ENCODE results near the gene TICAM1. TPM values are rescaled to one million over a fixed set of nuclear protein-coding genes. Genes with fewer than 3 reads are reported as not detected.
"Not testable (repeated sequence)": the region's sequence is repeated elsewhere in the genome, so short reads cannot be mapped to it uniquely, and the experiment has no call there.

Gene TICAM1
- total and polyA plus RNA-seq, 7 donors: 3.9 to 49.0 (median 5.3) TPM

GRCh38 chr19:4791183-4792018, 40.1 kb downstream of the TICAM1 start, which contains the start of gene FEM1A:
Gene FEM1A, plus strand, starts transcription at chr19:4791734. Its CDS starts 121 bp downstream, at chr19:4791855.
- no peaks in the 10 kb centered on the region for H3K27me3 ChIP-seq
- DNase-seq: peak; percentile 100
- WGBS, 2 donors: 0% methylated on average over 80 of the region's 80 CpGs
- intact Hi-C loops (cut with DNase I): loop anchor here (1.0 kb wide), 1 partner anchor 67 kb away; no protein-coding TSS in a partner anchor
- peaks cover 5 to 39% (median 18%) of the 10 kb centered on the region in 4 donors for H3K36me3 ChIP-seq
- peak within 1 kb of the TSS; percentile 91 to 99 (median 96) for H3K4me3 ChIP-seq
- no peaks in the 10 kb centered on the region for H3K9me3 ChIP-seq
- peak within 1 kb of the TSS; percentile 94 to 97 (median 96) for H3K27ac ChIP-seq
- TF ChIP-seq EP300 (IDR thresholded peaks at IDR 0.05) (peak in 2 of 4 donors; percentile 60 to 64), CTCF (IDR thresholded peaks at IDR 0.05) (peak; percentile 91 to 99 (median 98)), POLR2A (IDR thresholded peaks at IDR 0.05) (peak; percentile 67 to 83), POLR2AphosphoS5 (IDR thresholded peaks at IDR 0.05) (peak; percentile 70 to 93 (median 88))
- peaks cover 0 to 45% (median 34%) of the 10 kb centered on the region in 4 donors for H3K4me1 ChIP-seq

GRCh38 chr19:4786412-4787016, 45.0 kb downstream of the TICAM1 start:
- H3K9me3 ChIP-seq; DNase-seq; intact Hi-C loops (cut with DNase I); H3K27me3 ChIP-seq; H3K4me1 ChIP-seq; H3K27ac ChIP-seq; H3K4me3 ChIP-seq; H3K36me3 ChIP-seq: not testable (repeated sequence)
- WGBS, 2 donors: 65 to 72% methylated on average over 5 to 6 of the region's 6 CpGs

GRCh38 chr19:4781801-4782200, 49.7 kb downstream of the TICAM1 start:
- no peak for TF ChIP-seq POLR2A (IDR thresholded peaks at IDR 0.05)
- TF ChIP-seq POLR2AphosphoS5 (IDR thresholded peaks at IDR 0.05): no peak
- TF ChIP-seq EP300 (IDR thresholded peaks at IDR 0.05): no peak
- no peak for TF ChIP-seq CTCF (IDR thresholded peaks at IDR 0.05)
- H3K9me3 ChIP-seq: no peaks in the 10 kb centered on the region
- H3K4me1 ChIP-seq: no peaks in the 10 kb centered on the region
- H3K36me3 ChIP-seq: no peaks in the 10 kb centered on the region
- DNase-seq: no peak
- no peak overlapping the region for H3K27ac ChIP-seq
- H3K4me3 ChIP-seq: no peak overlapping the region
- 37 to 38% methylated on average over 3 of the region's 3 CpGs for WGBS, 2 donors
- H3K27me3 ChIP-seq: peaks cover 0 to 3% (median 0%) of the 10 kb centered on the region in 3 donors
- intact Hi-C loops (cut with DNase I): no loop called here

GRCh38 chr19:4780860-4781259, 50.7 kb downstream of the TICAM1 start:
- 79 to 82% methylated on average over 6 of the region's 6 CpGs for WGBS, 2 donors
- H3K27me3 ChIP-seq: peaks cover 0 to 6% (median 0%) of the 10 kb centered on the region in 3 donors

GRCh38 chr19:4778124-4778523, 53.4 kb downstream of the TICAM1 start:
- H3K36me3 ChIP-seq; intact Hi-C loops (cut with DNase I); H3K27me3 ChIP-seq; H3K4me1 ChIP-seq; H3K27ac ChIP-seq; H3K9me3 ChIP-seq; H3K4me3 ChIP-seq; DNase-seq: not testable (repeated sequence)
- 82 to 85% methylated on average over 5 of the region's 5 CpGs for WGBS, 2 donors

More at GRCh38 chr19:4780860-4781259, 50.7 kb downstream of the TICAM1 start:
- H3K4me1 ChIP-seq: no peaks in the 10 kb centered on the region
- no peak for DNase-seq
- no peaks in the 10 kb centered on the region for H3K36me3 ChIP-seq
- no peak overlapping the region for H3K27ac ChIP-seq
- H3K9me3 ChIP-seq: no peaks in the 10 kb centered on the region
- TF ChIP-seq EP300 (IDR thresholded peaks at IDR 0.05): no peak
- no peak for TF ChIP-seq POLR2A (IDR thresholded peaks at IDR 0.05)
- TF ChIP-seq POLR2AphosphoS5 (IDR thresholded peaks at IDR 0.05): no peak
- TF ChIP-seq CTCF (IDR thresholded peaks at IDR 0.05): no peak
- intact Hi-C loops (cut with DNase I): no loop called here
- no peak overlapping the region for H3K4me3 ChIP-seq

Measured in sigmoid colon (tissue), 7 donors.